Measurements from ENCODE around the gene HDAC9.

The HDAC9 gene

DNA sequence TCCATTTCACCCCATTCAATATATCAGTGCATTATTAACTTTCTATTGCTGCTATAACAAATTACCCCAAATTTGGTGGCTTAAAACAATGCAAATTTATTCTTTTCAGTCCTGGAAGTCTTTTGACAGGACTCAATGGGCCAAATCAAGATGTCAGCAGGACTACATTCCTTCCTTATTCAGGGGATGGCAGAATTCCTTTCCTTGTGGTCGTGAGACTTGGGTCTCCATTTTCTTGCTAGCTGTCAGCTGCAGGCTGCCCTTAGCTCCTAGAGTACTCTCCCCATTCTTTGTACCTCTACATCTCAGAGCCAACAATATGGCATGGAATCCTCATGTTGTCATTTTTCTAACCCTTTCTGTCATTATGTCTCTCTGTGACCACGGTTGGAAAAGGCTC lies 310.6 kb downstream of the HDAC9 start:
- TF ChIP-seq, protein P1, sequence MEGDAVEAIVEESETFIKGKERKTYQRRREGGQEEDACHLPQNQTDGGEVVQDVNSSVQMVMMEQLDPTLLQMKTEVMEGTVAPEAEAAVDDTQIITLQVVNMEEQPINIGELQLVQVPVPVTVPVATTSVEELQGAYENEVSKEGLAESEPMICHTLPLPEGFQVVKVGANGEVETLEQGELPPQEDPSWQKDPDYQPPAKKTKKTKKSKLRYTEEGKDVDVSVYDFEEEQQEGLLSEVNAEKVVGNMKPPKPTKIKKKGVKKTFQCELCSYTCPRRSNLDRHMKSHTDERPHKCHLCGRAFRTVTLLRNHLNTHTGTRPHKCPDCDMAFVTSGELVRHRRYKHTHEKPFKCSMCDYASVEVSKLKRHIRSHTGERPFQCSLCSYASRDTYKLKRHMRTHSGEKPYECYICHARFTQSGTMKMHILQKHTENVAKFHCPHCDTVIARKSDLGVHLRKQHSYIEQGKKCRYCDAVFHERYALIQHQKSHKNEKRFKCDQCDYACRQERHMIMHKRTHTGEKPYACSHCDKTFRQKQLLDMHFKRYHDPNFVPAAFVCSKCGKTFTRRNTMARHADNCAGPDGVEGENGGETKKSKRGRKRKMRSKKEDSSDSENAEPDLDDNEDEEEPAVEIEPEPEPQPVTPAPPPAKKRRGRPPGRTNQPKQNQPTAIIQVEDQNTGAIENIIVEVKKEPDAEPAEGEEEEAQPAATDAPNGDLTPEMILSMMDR (IDR thresholded peaks at IDR 0.05; ENCODE audit: low read depth, low read length), result no peak
- H3K4me3 ChIP-seq (ENCODE audit: low read depth, low read length), result no peak overlapping the region

DNA sequence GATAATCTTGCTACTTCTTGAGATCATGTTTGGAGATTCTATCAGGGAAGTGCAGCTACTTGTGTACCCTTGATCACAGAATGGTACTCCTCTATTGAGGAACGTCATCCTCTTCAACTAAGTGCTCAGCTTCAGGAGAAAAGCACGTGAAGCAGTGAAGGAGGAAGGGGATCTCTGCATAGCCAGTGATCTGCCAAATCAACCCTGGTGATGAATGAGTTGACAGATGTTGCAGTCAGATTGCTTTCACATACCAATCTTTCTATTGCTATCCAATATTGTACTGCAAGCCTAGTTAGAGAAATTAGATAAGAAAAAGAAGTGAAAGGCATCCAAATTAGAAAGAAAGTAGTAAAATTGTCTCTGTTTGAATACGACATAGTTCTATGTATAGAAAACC lies 312.5 kb downstream of the HDAC9 start:
- TF ChIP-seq, protein P1 (IDR thresholded peaks at IDR 0.05; ENCODE audit: low read depth, low read length), result no peak
- H3K4me3 ChIP-seq (ENCODE audit: low read depth, low read length), result no peak overlapping the region

DNA sequence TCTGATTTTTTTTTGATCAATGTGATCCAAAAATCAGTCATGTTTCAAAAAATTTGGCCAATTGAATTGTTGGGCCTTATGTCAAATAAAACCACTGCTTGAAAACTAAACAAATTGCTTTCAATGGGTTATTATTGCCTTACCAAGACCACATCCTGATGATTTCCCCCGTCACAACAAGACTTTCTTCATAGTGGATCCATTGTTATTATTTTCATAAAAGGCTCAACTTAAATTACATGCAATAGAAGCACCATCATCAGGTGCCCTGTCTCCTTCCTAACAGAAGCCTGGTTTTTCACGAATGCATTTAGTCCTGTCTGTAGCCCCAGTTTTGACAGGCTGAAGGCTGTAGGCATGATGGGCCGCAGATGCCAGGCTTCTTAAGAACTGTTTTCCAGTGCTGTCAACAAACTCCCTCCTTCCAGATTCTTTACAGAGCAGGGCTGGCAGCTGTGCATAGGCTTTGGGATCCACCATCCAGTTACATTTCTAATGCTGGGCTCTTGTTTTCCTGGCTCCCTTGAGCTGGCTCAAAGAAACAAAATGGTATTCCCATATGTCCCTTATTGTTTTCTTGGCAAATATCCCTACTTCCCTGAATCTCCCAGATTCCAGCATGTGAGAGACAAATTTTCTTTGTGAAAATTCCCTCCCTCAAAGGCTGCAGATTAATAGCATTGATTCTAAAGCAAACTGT lies 319.9 kb downstream of the HDAC9 start:
- TF ChIP-seq, protein P1 (IDR thresholded peaks at IDR 0.05; ENCODE audit: low read depth, low read length), result no peak
- H3K4me3 ChIP-seq (ENCODE audit: low read depth, low read length), result no peak overlapping the region

DNA sequence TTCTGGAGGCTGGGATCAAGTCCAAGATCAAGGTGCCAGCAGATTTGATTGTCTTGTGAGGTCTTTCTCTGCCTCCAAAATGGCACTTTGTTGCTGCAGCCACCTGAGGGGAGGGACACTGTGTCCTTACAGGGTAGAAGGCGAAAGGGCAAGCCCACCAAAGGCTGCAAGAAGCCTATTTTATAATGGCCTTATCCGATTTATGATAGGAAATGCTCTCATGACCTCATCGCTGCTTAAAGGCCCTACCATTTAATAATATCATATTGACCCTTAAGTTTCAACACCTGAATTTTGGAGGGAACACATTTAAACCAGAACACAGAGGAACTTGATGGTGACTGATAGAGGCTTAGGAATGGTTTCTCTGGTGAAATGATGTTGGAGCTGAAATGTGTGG lies 325.4 kb downstream of the HDAC9 start:
- TF ChIP-seq, protein P1 (IDR thresholded peaks at IDR 0.05; ENCODE audit: low read depth, low read length), result no peak
- no peak overlapping the region for H3K4me3 ChIP-seq (ENCODE audit: low read depth, low read length)

DNA sequence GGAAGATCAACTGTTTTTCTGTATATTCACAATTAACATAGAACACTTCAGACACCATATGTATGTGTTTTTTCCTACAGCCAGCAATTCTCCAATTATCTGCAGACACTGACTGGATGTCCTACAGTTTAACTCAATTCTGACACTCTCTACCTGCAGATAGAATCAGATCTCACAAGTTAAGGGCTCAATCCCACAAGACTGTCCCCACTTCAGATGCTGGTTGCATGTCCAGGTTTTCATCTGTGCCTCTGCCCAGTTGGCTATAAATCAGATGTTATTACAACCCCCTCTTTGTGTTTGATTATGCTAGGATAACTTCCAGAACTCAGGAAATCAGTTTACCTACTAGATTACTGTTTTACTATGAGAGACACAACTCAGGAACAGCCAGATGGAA lies 326.0 kb downstream of the HDAC9 start:
- H3K4me3 ChIP-seq (ENCODE audit: low read depth, low read length), result no peak overlapping the region
- TF ChIP-seq, protein P1 (IDR thresholded peaks at IDR 0.05; ENCODE audit: low read depth, low read length), result no peak

DNA sequence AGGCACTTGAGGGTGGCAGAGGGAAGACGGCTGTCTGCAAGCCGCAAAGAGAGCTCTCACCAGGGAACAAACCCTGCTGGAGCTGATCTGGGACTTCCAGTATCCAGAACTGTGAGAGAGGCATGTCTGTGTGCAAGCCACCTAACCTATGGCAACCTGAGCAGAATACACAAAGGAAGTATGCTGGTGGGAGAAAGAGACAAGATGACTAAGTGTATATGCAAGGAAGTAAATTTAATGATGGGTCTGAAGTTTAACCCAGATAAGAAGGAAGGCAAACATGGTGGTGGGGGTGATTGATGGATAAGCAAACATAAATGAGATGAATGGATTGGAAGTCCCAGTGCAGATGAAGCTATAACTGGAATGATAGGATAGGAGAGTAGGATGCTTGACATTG lies 328.6 kb downstream of the HDAC9 start:
- TF ChIP-seq, protein P1 (IDR thresholded peaks at IDR 0.05; ENCODE audit: low read depth, low read length), result no peak
- no peak overlapping the region for H3K4me3 ChIP-seq (ENCODE audit: low read depth, low read length)

DNA sequence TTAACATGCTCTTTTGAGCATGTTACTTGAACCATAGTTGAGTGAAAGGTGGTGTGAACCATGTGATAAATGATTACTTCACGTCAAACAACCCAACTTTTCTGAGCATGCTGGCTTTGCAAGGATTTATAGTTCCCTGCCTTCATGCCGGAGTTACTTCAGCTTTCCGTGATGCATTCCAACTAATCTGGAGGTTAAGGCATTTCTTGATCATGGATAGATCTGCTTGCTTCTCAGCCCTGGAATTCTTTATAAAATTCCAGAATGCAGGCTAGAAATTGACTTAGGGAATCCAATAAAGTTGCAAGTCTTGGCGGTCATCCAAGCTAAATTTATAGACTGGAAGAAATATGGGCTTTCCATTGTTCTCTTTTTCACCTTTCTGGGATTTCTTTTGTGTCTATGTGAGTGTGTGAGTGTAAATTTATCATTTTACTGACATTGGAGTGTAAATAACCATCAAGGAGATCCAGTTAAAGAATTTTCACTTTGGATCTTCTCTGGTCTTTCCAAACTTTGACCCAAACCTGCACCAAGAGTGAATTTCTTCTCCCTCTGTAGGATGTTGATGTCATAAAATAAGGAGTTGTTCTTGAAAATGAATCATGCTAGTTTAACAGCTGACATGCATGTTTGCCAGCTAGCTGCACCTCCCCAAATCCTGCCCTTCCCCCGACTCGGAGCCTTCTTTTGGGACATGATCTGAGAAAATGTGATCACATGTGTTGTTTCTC lies 332.9 kb downstream of the HDAC9 start:
- H3K4me3 ChIP-seq (ENCODE audit: low read depth, low read length), result no peak overlapping the region
- TF ChIP-seq, protein P1 (IDR thresholded peaks at IDR 0.05; ENCODE audit: low read depth, low read length), result no peak
